ENCODE measurements around the gene PIH1D1.

Gene PIH1D1

GRCh38 chr19:49451430-49452181 lies at the start of gene PIH1D1:
Gene PIH1D1 (minus strand): TSS chr19:49451814. CDS start chr19:49451574, 240 bp downstream.
- DNase-seq (ENCODE audit: low read depth in 2 of 2) = peak; percentile 86 to 92

GRCh38 chr19:49499030-49499670 lies 47.5 kb upstream of the PIH1D1 start:
- DNase-seq (ENCODE audit: low read depth in 2 of 2) = no peak

GRCh38 chr19:49498475-49498874 lies 46.9 kb upstream of the PIH1D1 start:
- DNase-seq (ENCODE audit: low read depth in 2 of 2) = no peak

- no peak for DNase-seq (ENCODE audit: low read depth in 2 of 2)
Measured at GRCh38 chr19:49497789-49498103, 46.1 kb upstream of the PIH1D1 start.

- DNase-seq (ENCODE audit: low read depth in 2 of 2) = peak in 1 of 2 donors; percentile 59
Measured at GRCh38 chr19:49497047-49497788, 45.6 kb upstream of the PIH1D1 start.

- no peak for DNase-seq (ENCODE audit: low read depth in 2 of 2)
Measured at GRCh38 chr19:49496574-49497008, 45.0 kb upstream of the PIH1D1 start.

GRCh38 chr19:49492573-49493405 lies 41.2 kb upstream of the PIH1D1 start:
- no peak for DNase-seq (ENCODE audit: low read depth in 2 of 2)

GRCh38 chr19:49491804-49492572 lies 40.4 kb upstream of the PIH1D1 start:
- DNase-seq (ENCODE audit: low read depth in 2 of 2) = no peak

GRCh38 chr19:49491030-49491803 lies 39.6 kb upstream of the PIH1D1 start:
- DNase-seq (ENCODE audit: low read depth in 2 of 2) = no peak

GRCh38 chr19:49490287-49491029 lies 38.8 kb upstream of the PIH1D1 start:
- DNase-seq (ENCODE audit: low read depth in 2 of 2) = no peak

- DNase-seq (ENCODE audit: low read depth in 2 of 2) = no peak
Measured at GRCh38 chr19:49489601-49490167, 38.1 kb upstream of the PIH1D1 start.

GRCh38 chr19:49488863-49489537 lies 37.4 kb upstream of the PIH1D1 start:
- no peak for DNase-seq (ENCODE audit: low read depth in 2 of 2)

GRCh38 chr19:49488046-49488862 lies 36.6 kb upstream of the PIH1D1 start:
- no peak for DNase-seq (ENCODE audit: low read depth in 2 of 2)

- DNase-seq (ENCODE audit: low read depth in 2 of 2) = peak; percentile 99 to 100
Measured at GRCh38 chr19:49487277-49488045, 35.8 kb upstream of the PIH1D1 start, which contains the start of gene RPL13A. Gene RPL13A (plus strand): TSS chr19:49487608. CDS start chr19:49487630, 22 bp downstream.

GRCh38 chr19:49486710-49487276 lies 35.2 kb upstream of the PIH1D1 start:
- DNase-seq (ENCODE audit: low read depth in 2 of 2) = no peak

GRCh38 chr19:49486232-49486631 lies 34.6 kb upstream of the PIH1D1 start:
- no peak for DNase-seq (ENCODE audit: low read depth in 2 of 2)
